Testis (tissue), 5 donors: Measurements from ENCODE around the gene PPP4R3C. TPM values are rescaled to one million over a fixed set of nuclear protein-coding genes. Genes with fewer than 3 reads are reported as not detected.
"Not testable (repeated sequence)": the region's sequence is repeated elsewhere in the genome, so short reads cannot be mapped to it uniquely, and the experiment has no call there.

Source experiments
- DNase-seq: peaks from one replicate; pipeline ENCODE4 v3.0.0-alpha.2; 2019
- H3K27ac ChIP-seq, 2 donors: fragments of 200-600 bp; sonication (generic); one replicate each; pipeline ENCODE4 v1.5.1; 2019
- H3K27me3 ChIP-seq: fragments of 200-600 bp; sonication (generic); one replicate; pipeline ENCODE4 v1.5.1; 2019
- H3K36me3 ChIP-seq: fragments of 200-600 bp; sonication (generic); one replicate; pipeline ENCODE4 v1.5.1; 2017; ENCODE audit warnings: low read depth; ENCODE audit errors: missing control alignments
- H3K4me1 ChIP-seq: fragments of 200-600 bp; sonication (generic); one replicate; pipeline ENCODE4 v1.5.1; 2019
- H3K4me3 ChIP-seq, 2 donors: fragments of 200-600 bp; sonication (generic); one replicate each; pipeline ENCODE4 v1.5.1; 2017 to 2019
- H3K9me3 ChIP-seq: fragments of 200-600 bp; sonication (generic); one replicate; pipeline ENCODE4 v1.5.1; 2017
- POLR2A ChIP-seq: fragments of 450-650 bp; IDR thresholded peaks from one replicate; pipeline ENCODE4 v1.6.1; 2017; ENCODE audit warnings: antibody characterized with exemption, mild to moderate bottlenecking, moderate library complexity
- WGBS, 2 donors: methylation state at CpG; one replicate each; pipeline ENCODE4 v1.1.5; 2018; 5-methylcytosine and 5-hydroxymethylcytosine counted together
- intact Hi-C: fragments of 100-400 bp; cut with DNase I; formaldehyde crosslinking; loops from one replicate; pipeline ENCODE4 v1.15.1; 2023; ENCODE audit warnings: low total_unique reads
- long read RNA-seq, 2 donors: transcript quantifications; one replicate each; lab custom pipeline, GENCODE V29; 2026
- polyA plus RNA-seq: library from polyadenylated mRNA; stranded (reverse); fragments of 350-450 nt; fragmentation: Illumina TruSeq; extraction: RNeasy Lipid Tissue Mini Kit (QIAGEN cat#74804); gene quantifications from one replicate; pipeline ENCODE4 v1.2.3, GENCODE V29; 2014; ENCODE audit warnings: low read depth, low replicate concordance; ENCODE audit not compliant: insufficient read depth
- total RNA-seq, 2 donors: library from RNA; depleted of rRNA; stranded (reverse); fragments of >200 nt; gene quantifications; one replicate each; pipeline ENCODE4 v1.2.3, GENCODE V29; 2016
- TF ChIP-seq, protein P1 (sequence below), 3 experiments: fragments of 450-650 bp in 2 of 3; fragments of 200-600 bp in 1 of 3; sonication (generic) in 1 of 3; IDR thresholded peaks; one replicate each; pipeline ENCODE4 v1.5.1; 2016 to 2019; ENCODE audit warnings: antibody characterized with exemption in 3 of 3, mild to moderate bottlenecking in 2 of 3, moderate library complexity in 1 of 3

PPP4R3C gene
- total RNA-seq = 1 to 10 TPM; 2.7 TPM
- polyA plus RNA-seq = 1.2 TPM
- long read RNA-seq, donor 1 = 0 reads
- long read RNA-seq, donor 2, partial matches to known transcripts = 0 of 4 reads
- long read RNA-seq, donor 2, other reads (novel, unspliced or antisense) = 0 of 4 reads

DNA sequence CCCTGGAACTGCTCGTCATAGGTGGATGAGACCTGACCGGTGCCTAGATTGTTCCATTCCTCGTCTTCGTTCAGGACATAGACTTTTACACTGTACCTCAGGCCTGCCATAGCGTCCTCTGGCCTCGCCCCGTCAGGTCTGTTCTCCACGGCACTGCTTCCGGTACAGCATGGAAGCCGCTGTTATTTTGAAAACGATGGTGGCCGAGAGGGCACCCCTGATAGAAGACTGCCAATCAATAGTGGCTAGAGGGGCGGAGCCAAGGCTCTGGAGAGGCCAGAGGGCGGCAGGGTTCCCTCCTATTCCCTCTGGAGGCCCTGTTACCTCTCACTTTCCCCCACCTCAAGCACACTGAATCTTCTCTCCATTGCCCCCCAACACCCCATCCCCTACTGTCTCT, at the start of gene PPP4R3C:
Gene PPP4R3C, minus strand, starts transcription at position 155 of the 400 bp plus-strand sequence. Its CDS starts 45 bp downstream, at position 110.
- H3K9me3 ChIP-seq = no peaks in the 10 kb centered on the region
- intact Hi-C loops = no loop called here
- TF ChIP-seq, protein P1, sequence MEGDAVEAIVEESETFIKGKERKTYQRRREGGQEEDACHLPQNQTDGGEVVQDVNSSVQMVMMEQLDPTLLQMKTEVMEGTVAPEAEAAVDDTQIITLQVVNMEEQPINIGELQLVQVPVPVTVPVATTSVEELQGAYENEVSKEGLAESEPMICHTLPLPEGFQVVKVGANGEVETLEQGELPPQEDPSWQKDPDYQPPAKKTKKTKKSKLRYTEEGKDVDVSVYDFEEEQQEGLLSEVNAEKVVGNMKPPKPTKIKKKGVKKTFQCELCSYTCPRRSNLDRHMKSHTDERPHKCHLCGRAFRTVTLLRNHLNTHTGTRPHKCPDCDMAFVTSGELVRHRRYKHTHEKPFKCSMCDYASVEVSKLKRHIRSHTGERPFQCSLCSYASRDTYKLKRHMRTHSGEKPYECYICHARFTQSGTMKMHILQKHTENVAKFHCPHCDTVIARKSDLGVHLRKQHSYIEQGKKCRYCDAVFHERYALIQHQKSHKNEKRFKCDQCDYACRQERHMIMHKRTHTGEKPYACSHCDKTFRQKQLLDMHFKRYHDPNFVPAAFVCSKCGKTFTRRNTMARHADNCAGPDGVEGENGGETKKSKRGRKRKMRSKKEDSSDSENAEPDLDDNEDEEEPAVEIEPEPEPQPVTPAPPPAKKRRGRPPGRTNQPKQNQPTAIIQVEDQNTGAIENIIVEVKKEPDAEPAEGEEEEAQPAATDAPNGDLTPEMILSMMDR (IDR thresholded peaks at IDR 0.05) = no peak
- no peak for TF ChIP-seq POLR2A
- H3K4me3 ChIP-seq = peak within 1 kb of the TSS; percentile 9 to 23
- DNase-seq = peak; percentile 71
- no peak within 1 kb of the TSS for H3K27ac ChIP-seq
- H3K4me1 ChIP-seq = no peaks in the 10 kb centered on the region
- no peaks in the 10 kb centered on the region for H3K36me3 ChIP-seq
- WGBS, 2 donors = 63 to 80% methylated on average over 2 to 3 of the region's 14 CpGs
- no peaks in the 10 kb centered on the region for H3K27me3 ChIP-seq

DNA sequence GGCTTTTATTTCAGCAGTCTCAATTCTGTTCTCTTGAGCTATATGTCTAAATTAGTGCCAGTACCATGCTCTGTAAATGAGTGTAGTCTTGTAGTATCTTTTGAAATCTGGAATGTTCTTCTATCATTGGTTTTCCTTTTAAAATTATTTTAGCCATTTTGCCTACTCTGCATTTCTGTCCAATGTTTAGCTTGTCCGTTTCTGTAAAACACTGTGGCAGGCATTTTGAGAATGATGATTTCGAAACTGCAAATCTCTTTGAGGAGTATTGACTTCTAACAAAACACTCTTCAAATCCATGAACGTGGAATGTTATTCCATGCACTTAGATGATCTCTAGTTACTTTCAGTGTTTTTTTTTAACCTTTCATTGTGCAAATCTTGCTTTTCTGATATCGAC, 28.3 kb upstream of the PPP4R3C start:
- Histone ChIP-seq H3K4me3 (no peak overlapping the region), H3K4me1 (no peaks in the 10 kb centered on the region), H3K27ac (no peak overlapping the region), H3K27me3 (no peaks in the 10 kb centered on the region), H3K36me3 (no peaks in the 10 kb centered on the region), H3K9me3 (no peaks in the 10 kb centered on the region)
- TF ChIP-seq, protein P1 (IDR thresholded peaks at IDR 0.05) = no peak
- TF ChIP-seq POLR2A = no peak
- no peak for DNase-seq
- WGBS, 2 donors = 89 to 90% methylated on average over 4 of the region's 4 CpGs
- intact Hi-C loops = no loop called here

DNA sequence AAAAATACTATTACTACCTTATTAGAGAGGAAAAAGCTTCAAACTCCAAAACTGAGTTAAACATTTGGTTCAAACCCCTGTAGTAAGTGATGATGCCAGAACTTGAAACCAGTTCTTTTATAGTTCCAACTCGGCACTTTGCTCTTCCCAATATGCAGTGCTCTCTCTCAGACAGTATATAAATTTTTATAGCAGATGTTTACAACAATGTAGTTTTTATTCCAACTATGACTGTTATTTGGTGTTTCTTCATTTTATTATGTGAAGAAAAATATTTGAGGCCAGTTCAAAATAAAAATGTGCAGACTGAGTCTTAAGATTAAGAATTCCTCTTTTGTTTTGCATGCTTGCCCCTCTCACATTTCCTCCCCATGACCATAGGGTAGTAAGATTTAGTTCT, 2.9 kb upstream of the PPP4R3C start:
- H3K4me1 ChIP-seq = no peaks in the 10 kb centered on the region
- WGBS, 2 donors = 50 to 67% methylated on average over 1 of the region's 1 CpG
- H3K36me3 ChIP-seq = no peaks in the 10 kb centered on the region
- no peak overlapping the region for H3K4me3 ChIP-seq
- TF ChIP-seq POLR2A = no peak
- TF ChIP-seq, protein P1 (IDR thresholded peaks at IDR 0.05) = no peak
- DNase-seq = no peak
- intact Hi-C loops = no loop called here
- H3K9me3 ChIP-seq = no peaks in the 10 kb centered on the region
- no peaks in the 10 kb centered on the region for H3K27me3 ChIP-seq
- no peak overlapping the region for H3K27ac ChIP-seq

DNA sequence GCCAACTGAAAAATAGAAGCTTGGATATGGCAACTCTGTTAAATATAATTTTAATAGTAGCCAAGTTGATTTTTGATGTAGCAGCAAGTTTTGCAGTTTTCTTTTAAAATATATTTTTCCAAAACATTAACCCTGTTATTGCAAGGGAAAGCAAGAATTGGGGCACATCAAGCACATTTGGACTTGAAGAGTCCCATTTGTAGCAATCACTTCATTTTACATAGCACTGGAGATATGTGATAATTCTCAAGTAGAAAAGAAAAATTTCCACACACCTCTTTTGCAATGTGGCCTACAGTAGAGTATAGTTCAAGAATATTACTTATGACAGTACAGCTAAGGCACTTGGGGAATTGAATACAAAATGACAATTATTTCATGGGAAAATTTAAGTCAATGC, 1.9 kb upstream of the PPP4R3C start:
- Histone ChIP-seq H3K4me3 (no peak overlapping the region), H3K27me3 (no peaks in the 10 kb centered on the region), H3K9me3 (no peaks in the 10 kb centered on the region), H3K36me3 (no peaks in the 10 kb centered on the region), H3K4me1 (no peaks in the 10 kb centered on the region), H3K27ac (no peak overlapping the region)
- TF ChIP-seq, protein P1 (IDR thresholded peaks at IDR 0.05) = no peak
- no peak for TF ChIP-seq POLR2A
- intact Hi-C loops = no loop called here
- DNase-seq = no peak

DNA sequence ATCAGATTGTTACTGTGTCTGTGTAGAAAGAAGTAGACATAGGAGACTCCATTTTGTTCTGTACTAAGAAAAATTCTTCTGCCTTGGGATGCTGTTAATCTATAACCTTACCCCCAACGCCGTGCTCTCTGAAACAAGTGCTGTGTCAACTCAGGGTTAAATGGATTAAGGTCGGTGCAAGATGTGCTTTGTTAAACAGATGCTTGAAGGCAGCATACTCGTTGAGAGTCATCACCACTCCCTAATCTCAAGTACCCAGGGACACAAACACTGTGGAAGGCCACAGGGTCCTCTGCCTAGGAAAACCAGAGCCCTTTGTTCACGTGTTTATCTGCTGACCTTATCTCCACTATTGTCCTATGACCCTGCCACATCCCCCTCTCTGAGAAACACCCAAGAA, 4.0 kb downstream of the PPP4R3C start:
- H3K9me3 ChIP-seq, DNase-seq, H3K4me1 ChIP-seq, H3K36me3 ChIP-seq, H3K27me3 ChIP-seq, intact Hi-C loops, H3K27ac ChIP-seq, H3K4me3 ChIP-seq: not testable (repeated sequence)
- WGBS, 2 donors = 88 to 94% methylated on average over 4 to 5 of the region's 5 CpGs

DNA sequence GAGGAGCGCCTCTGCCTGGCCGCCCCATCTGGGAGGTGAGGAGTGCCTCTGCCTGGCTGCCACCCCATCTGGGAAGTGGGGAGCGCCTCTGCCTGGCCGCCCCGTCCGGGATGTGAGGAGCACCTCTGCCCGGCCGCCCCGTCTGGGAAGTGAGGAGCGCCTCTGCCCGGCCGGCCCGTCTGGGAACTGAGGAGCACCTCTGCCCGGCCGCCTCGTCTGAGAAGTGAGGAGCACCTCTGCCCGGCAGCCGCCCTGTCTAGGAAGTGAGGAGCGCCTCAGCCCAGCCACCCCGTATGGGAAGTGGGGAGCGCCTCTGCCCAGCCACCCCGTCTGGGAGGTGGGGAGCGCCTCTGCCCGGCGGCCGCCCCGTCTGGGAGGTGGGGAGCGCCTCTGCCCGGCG, 4.6 kb downstream of the PPP4R3C start:
- H3K4me1 ChIP-seq, H3K27me3 ChIP-seq: not testable (repeated sequence)
- WGBS, 2 donors = 80% methylated on average over 19 of the region's 30 CpGs; no CpG with 5 or more reads in 1 of the 2 donors

More for the DNA sequence above, 4.6 kb downstream of the PPP4R3C start:
- H3K27ac ChIP-seq, intact Hi-C loops, DNase-seq, H3K9me3 ChIP-seq, H3K36me3 ChIP-seq, H3K4me3 ChIP-seq: not testable (repeated sequence)
